Measurements from ENCODE around the gene IGSF21. TPM values are rescaled to one million over a fixed set of nuclear protein-coding genes. Genes with fewer than 3 reads are reported as not detected.

The IGSF21 gene
- total and polyA plus RNA-seq, 11 donors = 0.54 to 2.2 (median 0.94) TPM; not detected in 1

GRCh38 chr1:18100491-18101063 is 7.0 kb upstream of the IGSF21 start:
- TF ChIP-seq POLR2A (IDR thresholded peaks at IDR 0.05) (no peak), CTCF (IDR thresholded peaks at IDR 0.05) (peak; percentile 58 to 78 (median 70))
- Histone ChIP-seq H3K27ac (no peak overlapping the region), H3K4me1 (no peaks in the 10 kb centered on the region), H3K27me3 (peaks cover 0 to 46% (median 12%) of the 10 kb centered on the region in 9 donors), H3K4me3 (no peak overlapping the region), H3K9me3 (no peaks in the 10 kb centered on the region), H3K36me3 (no peaks in the 10 kb centered on the region)
- DNase-seq (peak in 4 of 5 donors; percentile 26 to 57 (median 40)), ATAC-seq (peak; percentile 34 to 62 (median 52))
- intact Hi-C loops (cut with DNase I) = loop anchor here in 7 of 10 donors (2.0 to 10.0 kb wide), 7 partner anchors 173 to 606 kb away; no protein-coding TSS in a partner anchor
- 5 to 8% (median 6%) methylated on average over 10 of the region's 10 CpGs for WGBS, 4 donors

DNA sequence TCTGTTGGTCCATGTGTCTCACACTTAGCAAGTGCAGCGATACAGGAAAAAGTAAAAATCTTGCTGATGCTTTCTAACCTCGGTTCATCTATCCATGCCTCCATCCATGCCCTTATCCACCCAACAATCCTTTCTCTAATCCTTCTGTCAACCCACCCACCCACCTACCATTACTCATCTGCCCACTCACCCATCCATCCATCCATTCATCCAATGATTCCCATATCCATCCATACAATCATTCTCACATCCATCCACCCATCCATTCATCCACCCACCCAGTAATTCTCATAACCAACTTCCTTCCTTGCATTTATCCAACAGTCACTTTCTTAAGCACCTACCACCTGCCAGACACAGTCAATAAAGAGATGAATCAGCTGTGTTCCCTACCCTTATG is 6.1 kb upstream of the IGSF21 start:
- WGBS, 4 donors = 84 to 93% (median 87%) methylated on average over 2 of the region's 2 CpGs
- Histone ChIP-seq H3K9me3 (no peaks in the 10 kb centered on the region), H3K27ac (no peak overlapping the region), H3K4me1 (no peaks in the 10 kb centered on the region), H3K27me3 (peaks cover 0 to 55% (median 19%) of the 10 kb centered on the region in 9 donors), H3K36me3 (no peaks in the 10 kb centered on the region), H3K4me3 (no peak overlapping the region)
- intact Hi-C loops (cut with DNase I) = loop anchor here in 7 of 10 donors (2.0 to 10.0 kb wide), 7 partner anchors 174 to 607 kb away; no protein-coding TSS in a partner anchor
- TF ChIP-seq CTCF (IDR thresholded peaks at IDR 0.05) (no peak), POLR2A (IDR thresholded peaks at IDR 0.05) (no peak)
- ATAC-seq (no peak), DNase-seq (no peak)

DNA sequence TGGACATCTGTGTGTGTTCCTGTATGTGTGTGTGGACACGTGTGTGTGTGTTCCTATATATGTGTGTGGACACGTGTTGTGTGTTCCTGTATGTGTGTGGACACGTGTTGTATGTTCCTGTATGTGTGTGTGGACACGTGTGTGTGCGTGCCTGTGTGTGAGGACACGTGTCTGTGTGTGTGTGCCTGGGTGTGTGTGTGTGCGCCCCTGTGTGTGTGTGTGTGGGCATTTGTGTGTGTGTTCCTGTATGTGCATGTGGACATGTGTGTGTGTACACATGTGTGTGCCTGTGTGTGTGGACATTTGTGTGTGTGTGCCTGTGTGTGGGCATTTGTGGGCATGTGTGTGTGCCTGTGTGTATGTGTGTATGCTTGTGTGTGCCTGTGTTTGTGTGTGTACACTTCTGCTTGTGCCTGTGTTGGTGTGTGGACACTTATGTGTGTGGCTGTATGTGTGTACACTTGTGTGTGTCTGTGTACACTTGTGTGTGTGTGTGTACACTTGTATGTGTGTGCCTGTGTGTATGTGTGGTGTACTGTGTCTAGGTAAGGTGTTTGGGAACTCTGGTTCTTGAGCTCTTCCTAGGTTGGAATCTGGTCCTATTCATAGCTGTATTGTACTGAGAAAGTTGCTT is 3.7 kb upstream of the IGSF21 start:
- Histone ChIP-seq H3K4me3 (no peak overlapping the region), H3K27ac (no peak overlapping the region), H3K9me3 (no peaks in the 10 kb centered on the region), H3K36me3 (no peaks in the 10 kb centered on the region), H3K27me3 (peaks cover 14 to 61% (median 31%) of the 10 kb centered on the region in 9 donors), H3K4me1 (peaks cover 0 to 15% (median 0%) of the 10 kb centered on the region in 12 donors)
- 72 to 81% (median 78%) methylated on average over 7 of the region's 7 CpGs for WGBS, 4 donors
- no peak for DNase-seq
- ATAC-seq = no peak
- intact Hi-C loops (cut with DNase I) = loop anchor here in 7 of 10 donors (5.0 to 10.0 kb wide), 6 partner anchors 177 to 609 kb away; no protein-coding TSS in a partner anchor
- TF ChIP-seq POLR2A (IDR thresholded peaks at IDR 0.05) = no peak
- TF ChIP-seq CTCF (IDR thresholded peaks at IDR 0.05) = no peak

DNA sequence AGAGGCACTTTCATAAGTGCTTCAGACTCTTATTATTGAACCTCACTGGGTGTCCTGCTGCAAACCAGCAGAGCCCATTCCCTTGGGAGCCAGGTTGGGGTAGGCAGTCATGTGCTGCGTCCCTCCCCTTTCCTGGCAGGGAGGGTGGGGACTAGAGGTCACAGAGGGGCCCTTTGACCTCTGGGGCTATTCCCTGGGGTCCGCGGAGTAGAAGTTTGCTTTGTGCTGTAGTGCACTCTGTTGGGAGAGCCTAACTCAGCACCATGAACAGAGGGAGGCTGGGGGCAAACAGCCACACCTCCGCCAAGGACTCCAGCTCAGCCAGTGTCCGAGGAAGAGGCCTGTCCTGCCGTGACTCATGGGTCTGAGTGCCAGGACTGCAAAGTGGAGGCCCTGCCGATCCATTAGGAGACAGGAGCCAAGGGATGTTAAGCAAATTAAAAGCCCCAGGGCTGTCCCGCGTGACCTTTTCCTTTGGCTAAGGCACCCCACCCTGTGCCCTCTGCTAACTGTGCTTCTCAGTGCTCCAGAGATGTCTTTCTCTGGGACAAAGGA is 3.0 kb upstream of the IGSF21 start:
- Histone ChIP-seq H3K4me1 (peaks cover 0 to 22% (median 0%) of the 10 kb centered on the region in 12 donors), H3K9me3 (no peaks in the 10 kb centered on the region), H3K27me3 (peaks cover 21 to 67% (median 39%) of the 10 kb centered on the region in 9 donors), H3K27ac (no peak overlapping the region), H3K36me3 (no peaks in the 10 kb centered on the region), H3K4me3 (no peak overlapping the region)
- peak in 1 of 5 donors; percentile 20 for DNase-seq
- TF ChIP-seq CTCF (IDR thresholded peaks at IDR 0.05) = no peak
- TF ChIP-seq POLR2A (IDR thresholded peaks at IDR 0.05) = no peak
- peak in 1 of 4 donors; percentile 30 for ATAC-seq
- intact Hi-C loops (cut with DNase I) = loop anchor here in 7 of 10 donors (5.0 to 10.0 kb wide), 6 partner anchors 177 to 610 kb away; no protein-coding TSS in a partner anchor
- WGBS, 4 donors = 38 to 42% (median 40%) methylated on average over 9 of the region's 9 CpGs
